ENCODE measurements around the gene NUP210L.
"Not testable (repeated sequence)": the region's sequence is repeated elsewhere in the genome, so short reads cannot be mapped to it uniquely, and the experiment has no call there.

The NUP210L gene

GRCh38 chr1:153987621-153988020 lies 167.3 kb downstream of the NUP210L start:
- no peak for DNase-seq

- no peak for DNase-seq
These were observed 168.7 kb downstream of the NUP210L start, which contains the start of gene RAB13 for GRCh38 chr1:153985941-153986761. TSS of gene RAB13 (minus strand) at chr1:153986339. CDS start at chr1:153986236, 103 bp downstream.

- DNase-seq = peak in 1 of 2 experiments; percentile 25
These were observed 169.4 kb downstream of the NUP210L start for GRCh38 chr1:153985341-153985912.

GRCh38 chr1:153984123-153984894 lies 170.6 kb downstream of the NUP210L start:
- no peak for DNase-seq

GRCh38 chr1:153981735-153982134 lies 173.1 kb downstream of the NUP210L start:
- not testable (repeated sequence) for DNase-seq

- not testable (repeated sequence) for DNase-seq
These were observed 175.8 kb downstream of the NUP210L start for GRCh38 chr1:153979091-153979490.

GRCh38 chr1:153978274-153978909 lies 176.5 kb downstream of the NUP210L start:
- no peak for DNase-seq

GRCh38 chr1:153977250-153978240 lies 177.3 kb downstream of the NUP210L start, which contains the start of gene JTB:
TSS of gene JTB (minus strand) at chr1:153977674. CDS start at chr1:153977252, 422 bp downstream.
- peak; percentile 83 to 84 for DNase-seq

GRCh38 chr1:153976819-153977249 lies 178.0 kb downstream of the NUP210L start:
- no peak for DNase-seq

- DNase-seq = no peak
These were observed 181.3 kb downstream of the NUP210L start for GRCh38 chr1:153973525-153973924.

- DNase-seq = no peak
These were observed 181.8 kb downstream of the NUP210L start for GRCh38 chr1:153973071-153973470.

GRCh38 chr1:153970346-153970745 lies 184.5 kb downstream of the NUP210L start:
- no peak for DNase-seq

GRCh38 chr1:153968972-153969371 lies 185.9 kb downstream of the NUP210L start:
- no peak for DNase-seq

GRCh38 chr1:153968408-153968807 lies 186.5 kb downstream of the NUP210L start:
- no peak for DNase-seq

GRCh38 chr1:153968000-153968363 lies 186.9 kb downstream of the NUP210L start:
- DNase-seq = no peak

GRCh38 chr1:153967107-153967999 lies 187.5 kb downstream of the NUP210L start, which contains the start of gene CREB3L4:
TSS of gene CREB3L4 (plus strand) at chr1:153967902. CDS start at chr1:153968526, 624 bp downstream.
- peak; percentile 73 to 78 for DNase-seq

- DNase-seq = no peak
These were observed 191.0 kb downstream of the NUP210L start for GRCh38 chr1:153963850-153964331.

GRCh38 chr1:153963030-153963849 lies 191.6 kb downstream of the NUP210L start, which contains the start of gene SLC39A1:
TSS of gene SLC39A1 (minus strand) at chr1:153963537. CDS start at chr1:153962715, 822 bp downstream.
- peak; percentile 91 to 94 for DNase-seq

Data from activated CD4-positive, alpha-beta T cell treated with anti-CD3 and anti-CD28 coated beads, Interleukin-2, amount 50 U/mL, for 4 hours (primary cell).